SKM-1 treated with dmso at 0.1 percent for 144 hours (cell line): ENCODE results near the gene TNRC6A.
"Not testable (repeated sequence)": the region's sequence is repeated elsewhere in the genome, so short reads cannot be mapped to it uniquely, and the experiment has no call there.

Experiments
- DNase-seq: peaks from one replicate; lab custom pipeline; 2025; ENCODE audit not compliant: unreplicated experiment; lab: John Stamatoyannopoulos, UW

TNRC6A gene

GRCh38 chr16:24810951-24811843 is 81.7 kb downstream of the TNRC6A start:
- no peak for DNase-seq

GRCh38 chr16:24812813-24813212 is 83.4 kb downstream of the TNRC6A start:
- DNase-seq = not testable (repeated sequence)

GRCh38 chr16:24815021-24815420 is 85.6 kb downstream of the TNRC6A start:
- DNase-seq = no peak

GRCh38 chr16:24816688-24817087 is 87.2 kb downstream of the TNRC6A start:
- DNase-seq = no peak

- no peak for DNase-seq
Measured at GRCh38 chr16:24819462-24820040, 90.1 kb downstream of the TNRC6A start.

- DNase-seq = no peak
Measured at GRCh38 chr16:24820522-24820921, 91.1 kb downstream of the TNRC6A start.

- no peak for DNase-seq
Measured at GRCh38 chr16:24821129-24821528, 91.7 kb downstream of the TNRC6A start.

GRCh38 chr16:24822542-24822941 is 93.1 kb downstream of the TNRC6A start:
- DNase-seq = no peak

- DNase-seq = no peak
Measured at GRCh38 chr16:24822974-24823373, 93.5 kb downstream of the TNRC6A start.

GRCh38 chr16:24825696-24826095 is 96.2 kb downstream of the TNRC6A start:
- DNase-seq = no peak

- DNase-seq = no peak
Measured at GRCh38 chr16:24826096-24826690, 96.7 kb downstream of the TNRC6A start.

GRCh38 chr16:24826817-24827566 is 97.5 kb downstream of the TNRC6A start:
- no peak for DNase-seq

- DNase-seq = no peak
Measured at GRCh38 chr16:24829153-24829552, 99.7 kb downstream of the TNRC6A start.

GRCh38 chr16:24833352-24833751 is 103.9 kb downstream of the TNRC6A start:
- no peak for DNase-seq

GRCh38 chr16:24834459-24835335 is 105.2 kb downstream of the TNRC6A start:
- DNase-seq = peak; percentile 25

GRCh38 chr16:24836836-24837235 is 107.4 kb downstream of the TNRC6A start:
- no peak for DNase-seq

- DNase-seq = no peak
Measured at GRCh38 chr16:24837969-24838368, 108.5 kb downstream of the TNRC6A start.

- peak; percentile 55 for DNase-seq
Measured at GRCh38 chr16:24838554-24839266, 109.3 kb downstream of the TNRC6A start.

- DNase-seq = no peak
Measured at GRCh38 chr16:24839347-24839972, 110.0 kb downstream of the TNRC6A start.
